Erythroblast (primary cell): Measurements from ENCODE around the gene RXFP4.

Experiments used
- GATA1 ChIP-seq: IDR thresholded peaks from 2 replicates; pipeline ENCODE4 v1.6.1; 2011; ENCODE audit warnings: low read depth, mild to moderate bottlenecking, control low read depth, low read length, moderate library complexity
- POLR2A ChIP-seq: IDR thresholded peaks from 2 replicates; pipeline ENCODE4 v1.6.1; 2011; ENCODE audit warnings: mild to moderate bottlenecking, low read length

- TF ChIP-seq GATA1 (no peak), POLR2A (peak; percentile 80)
Measured at GRCh38 chr1:155976913-155977689, 35.7 kb downstream of the RXFP4 start.
